ENCODE data around the gene PRKD1.
"Not testable (repeated sequence)": the region's sequence is repeated elsewhere in the genome, so short reads cannot be mapped to it uniquely, and the experiment has no call there.

Gene PRKD1

DNA sequence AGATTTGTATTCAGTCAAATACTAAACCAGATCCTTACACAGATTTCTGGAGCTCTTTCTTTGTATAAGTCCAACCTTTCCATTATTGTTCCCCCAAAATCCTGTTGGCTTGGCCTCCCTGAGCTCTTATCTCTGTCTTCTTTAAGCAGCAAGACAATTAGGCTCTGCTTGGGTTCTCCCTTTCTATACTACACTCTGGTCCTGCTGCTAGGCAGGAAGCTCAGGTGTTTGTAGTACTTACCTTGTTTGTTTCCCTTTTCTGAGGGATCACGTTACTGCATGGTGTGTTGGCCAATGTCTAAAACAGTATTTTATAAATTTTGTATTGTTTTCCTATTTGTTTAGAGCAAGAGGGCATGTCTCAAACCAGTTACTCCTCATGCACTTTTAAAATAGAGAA is 192.9 kb downstream of the PRKD1 start:
- Histone ChIP-seq H4K20me1 (ENCODE audit: insufficient read depth, low read length) (no peaks in the 10 kb centered on the region), H3K79me2 (ENCODE audit: insufficient read depth, low read length) (no peaks in the 10 kb centered on the region), H3K4me3 (ENCODE audit: low read depth in 1 of 2, low read length in 2 of 2) (no peak overlapping the region), H3K27ac (ENCODE audit: low read length) (no peak overlapping the region), H3K36me3 (ENCODE audit: insufficient read depth, low read length) (no peaks in the 10 kb centered on the region), H3K9me3 (ENCODE audit: insufficient read depth, low read length, severe bottlenecking) (no peaks in the 10 kb centered on the region), H3K9ac (ENCODE audit: low read depth, low read length) (no peak overlapping the region), H2AFZ (ENCODE audit: low read depth, low read length) (no peak overlapping the region), H3K27me3 (ENCODE audit: insufficient read depth, low read length, poor library complexity) (no peaks in the 10 kb centered on the region), H3K4me2 (ENCODE audit: insufficient read depth, low read length) (no peak overlapping the region), H3K4me1 (ENCODE audit: insufficient read depth, low read length) (no peaks in the 10 kb centered on the region)
- DNase-seq (no peak), ATAC-seq (ENCODE audit: insufficient read depth, low read depth) (no peak)
- no peak for TF ChIP-seq EZH2 (IDR thresholded peaks at IDR 0.05; ENCODE audit: borderline replicate concordance, low read depth, low read length, severe bottlenecking)
- TF ChIP-seq, protein P1, sequence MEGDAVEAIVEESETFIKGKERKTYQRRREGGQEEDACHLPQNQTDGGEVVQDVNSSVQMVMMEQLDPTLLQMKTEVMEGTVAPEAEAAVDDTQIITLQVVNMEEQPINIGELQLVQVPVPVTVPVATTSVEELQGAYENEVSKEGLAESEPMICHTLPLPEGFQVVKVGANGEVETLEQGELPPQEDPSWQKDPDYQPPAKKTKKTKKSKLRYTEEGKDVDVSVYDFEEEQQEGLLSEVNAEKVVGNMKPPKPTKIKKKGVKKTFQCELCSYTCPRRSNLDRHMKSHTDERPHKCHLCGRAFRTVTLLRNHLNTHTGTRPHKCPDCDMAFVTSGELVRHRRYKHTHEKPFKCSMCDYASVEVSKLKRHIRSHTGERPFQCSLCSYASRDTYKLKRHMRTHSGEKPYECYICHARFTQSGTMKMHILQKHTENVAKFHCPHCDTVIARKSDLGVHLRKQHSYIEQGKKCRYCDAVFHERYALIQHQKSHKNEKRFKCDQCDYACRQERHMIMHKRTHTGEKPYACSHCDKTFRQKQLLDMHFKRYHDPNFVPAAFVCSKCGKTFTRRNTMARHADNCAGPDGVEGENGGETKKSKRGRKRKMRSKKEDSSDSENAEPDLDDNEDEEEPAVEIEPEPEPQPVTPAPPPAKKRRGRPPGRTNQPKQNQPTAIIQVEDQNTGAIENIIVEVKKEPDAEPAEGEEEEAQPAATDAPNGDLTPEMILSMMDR (IDR thresholded peaks at IDR 0.05; ENCODE audit: borderline replicate concordance, extremely low read depth, low read length, poor library complexity, severe bottlenecking), result no peak

DNA sequence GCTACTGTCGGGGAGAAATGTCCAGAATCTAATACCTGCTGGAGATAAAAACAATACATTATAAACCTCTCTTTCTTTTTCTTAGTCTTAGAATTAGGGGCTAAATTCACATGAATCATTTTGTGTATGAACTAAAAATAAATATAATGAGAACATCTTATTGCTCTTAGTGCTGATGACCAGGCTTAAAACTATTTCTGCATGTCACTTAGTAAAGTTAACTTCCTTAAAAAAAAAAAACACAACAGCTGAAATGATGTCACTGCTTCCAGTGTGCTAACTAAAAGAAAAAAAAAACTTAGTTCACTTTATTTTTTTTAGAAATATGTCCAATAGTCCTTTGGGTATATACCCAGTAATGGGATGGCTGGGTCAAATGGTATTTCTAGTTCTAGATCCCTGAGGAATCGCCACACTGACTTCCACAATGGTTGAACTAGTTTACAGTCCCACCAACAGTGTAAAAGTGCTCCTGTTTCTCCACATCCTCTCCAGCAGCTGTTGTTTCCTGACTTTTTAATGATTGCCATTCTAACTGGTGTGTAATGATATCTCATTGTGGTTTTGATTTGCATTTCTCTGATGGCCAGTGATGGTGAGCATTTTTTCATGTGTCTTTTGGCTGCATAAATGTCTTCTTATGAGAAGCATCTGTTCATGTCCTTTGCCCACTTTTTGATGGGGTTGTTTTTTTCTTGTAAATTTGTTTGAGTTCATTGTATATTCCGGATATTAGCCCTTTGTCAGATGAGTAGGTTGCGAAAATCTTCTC is 200.9 kb downstream of the PRKD1 start:
- ATAC-seq (ENCODE audit: insufficient read depth, low read depth); H3K27ac ChIP-seq (ENCODE audit: low read length); H3K36me3 ChIP-seq (ENCODE audit: insufficient read depth, low read length); H2AFZ ChIP-seq (ENCODE audit: low read depth, low read length); H3K9me3 ChIP-seq (ENCODE audit: insufficient read depth, low read length, severe bottlenecking); H3K4me3 ChIP-seq (ENCODE audit: low read depth in 1 of 2, low read length in 2 of 2); H3K4me1 ChIP-seq (ENCODE audit: insufficient read depth, low read length); H4K20me1 ChIP-seq (ENCODE audit: insufficient read depth, low read length); H3K79me2 ChIP-seq (ENCODE audit: insufficient read depth, low read length); H3K4me2 ChIP-seq (ENCODE audit: insufficient read depth, low read length); H3K9ac ChIP-seq (ENCODE audit: low read depth, low read length); DNase-seq; H3K27me3 ChIP-seq (ENCODE audit: insufficient read depth, low read length, poor library complexity): not testable (repeated sequence)

DNA sequence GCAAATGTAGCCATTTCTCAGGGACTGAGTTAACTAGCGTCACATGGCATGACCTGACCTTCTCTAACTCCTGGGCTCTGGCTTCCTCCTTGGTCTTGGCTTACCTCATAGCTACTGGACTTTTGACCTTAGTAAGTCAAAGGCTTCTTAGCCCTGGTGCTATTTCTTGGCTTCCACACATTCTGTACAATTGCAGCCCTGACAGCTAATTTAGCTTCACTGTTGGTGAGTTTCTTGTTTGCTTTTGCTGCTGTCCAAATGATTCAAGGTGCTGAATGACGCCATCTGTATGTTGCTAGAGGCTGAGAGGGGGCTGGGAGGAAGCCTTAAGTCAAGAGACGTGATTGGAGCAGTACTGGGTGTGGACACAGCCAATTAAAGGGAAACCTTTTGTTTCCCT is 202.7 kb downstream of the PRKD1 start:
- Histone ChIP-seq H3K79me2 (ENCODE audit: insufficient read depth, low read length) (no peaks in the 10 kb centered on the region), H4K20me1 (ENCODE audit: insufficient read depth, low read length) (no peaks in the 10 kb centered on the region), H3K9me3 (ENCODE audit: insufficient read depth, low read length, severe bottlenecking) (no peaks in the 10 kb centered on the region), H3K4me2 (ENCODE audit: insufficient read depth, low read length) (no peak overlapping the region), H3K9ac (ENCODE audit: low read depth, low read length) (no peak overlapping the region), H2AFZ (ENCODE audit: low read depth, low read length) (no peak overlapping the region), H3K36me3 (ENCODE audit: insufficient read depth, low read length) (no peaks in the 10 kb centered on the region), H3K4me3 (ENCODE audit: low read depth in 1 of 2, low read length in 2 of 2) (no peak overlapping the region), H3K27me3 (ENCODE audit: insufficient read depth, low read length, poor library complexity) (no peaks in the 10 kb centered on the region), H3K27ac (ENCODE audit: low read length) (no peak overlapping the region), H3K4me1 (ENCODE audit: insufficient read depth, low read length) (no peaks in the 10 kb centered on the region)
- DNase-seq (no peak), ATAC-seq (ENCODE audit: insufficient read depth, low read depth) (no peak)
- no peak for TF ChIP-seq EZH2 (IDR thresholded peaks at IDR 0.05; ENCODE audit: borderline replicate concordance, low read depth, low read length, severe bottlenecking)
- TF ChIP-seq, protein P1 (IDR thresholded peaks at IDR 0.05; ENCODE audit: borderline replicate concordance, extremely low read depth, low read length, poor library complexity, severe bottlenecking), result no peak

DNA sequence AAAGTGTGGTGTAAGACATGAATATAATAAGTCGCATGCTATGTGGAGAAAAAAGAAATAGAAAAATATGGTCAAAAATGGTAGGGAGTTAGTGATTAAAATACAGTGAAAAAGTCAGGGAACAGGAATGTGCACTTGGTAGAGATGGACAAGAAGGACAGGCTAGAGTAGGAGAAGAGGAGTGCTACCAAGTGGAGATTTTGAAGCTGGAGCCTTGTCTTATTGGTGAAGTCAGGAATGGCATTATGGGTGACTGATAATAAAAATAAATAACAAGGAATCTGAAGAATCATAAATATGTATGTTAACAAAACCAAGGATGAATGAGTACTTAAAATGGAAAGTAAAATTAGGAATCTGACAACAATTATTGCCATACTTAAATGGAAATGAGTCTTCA is 204.8 kb downstream of the PRKD1 start:
- Histone ChIP-seq H3K4me2 (ENCODE audit: insufficient read depth, low read length) (no peak overlapping the region), H3K4me1 (ENCODE audit: insufficient read depth, low read length) (no peaks in the 10 kb centered on the region), H3K27ac (ENCODE audit: low read length) (no peak overlapping the region), H3K9me3 (ENCODE audit: insufficient read depth, low read length, severe bottlenecking) (no peaks in the 10 kb centered on the region), H3K4me3 (ENCODE audit: low read depth in 1 of 2, low read length in 2 of 2) (no peak overlapping the region), H3K79me2 (ENCODE audit: insufficient read depth, low read length) (no peaks in the 10 kb centered on the region), H3K27me3 (ENCODE audit: insufficient read depth, low read length, poor library complexity) (no peaks in the 10 kb centered on the region), H3K36me3 (ENCODE audit: insufficient read depth, low read length) (no peaks in the 10 kb centered on the region), H2AFZ (ENCODE audit: low read depth, low read length) (no peak overlapping the region), H4K20me1 (ENCODE audit: insufficient read depth, low read length) (no peaks in the 10 kb centered on the region), H3K9ac (ENCODE audit: low read depth, low read length) (no peak overlapping the region)
- ATAC-seq (ENCODE audit: insufficient read depth, low read depth) (no peak), DNase-seq (no peak)
- TF ChIP-seq, protein P1 (IDR thresholded peaks at IDR 0.05; ENCODE audit: borderline replicate concordance, extremely low read depth, low read length, poor library complexity, severe bottlenecking), result no peak
- no peak for TF ChIP-seq EZH2 (IDR thresholded peaks at IDR 0.05; ENCODE audit: borderline replicate concordance, low read depth, low read length, severe bottlenecking)

All from DND-41 (cell line).